ENCODE measurements around the gene KIAA0825. TPM values are rescaled to one million over a fixed set of nuclear protein-coding genes. Genes with fewer than 3 reads are reported as not detected.

The KIAA0825 gene
- polyA plus RNA-seq, 3 donors = 0.56 to 1.3 (median 0.89) TPM

GRCh38 chr5:94420885-94421284, 197.5 kb downstream of the KIAA0825 start:
- Histone ChIP-seq H3K36me3 (replicated peaks in 1 of 2; ENCODE audit: control insufficient read depth in 1 of 2, insufficient read depth in 2 of 2, low read length in 2 of 2) (no peaks in the 10 kb centered on the region), H3K4me3 (replicated peaks in 1 of 3; ENCODE audit: low read depth in 2 of 3, low read length in 3 of 3) (no peak overlapping the region), H3K4me1 (ENCODE audit: control insufficient read depth in 1 of 2, insufficient read depth in 2 of 2, low read length in 2 of 2) (peaks cover 13 to 19% of the 10 kb centered on the region in 2 donors), H3K27ac (ENCODE audit: low read depth in 1 of 2, low read length in 2 of 2) (no peak overlapping the region), H3K4me2 (replicated peaks; ENCODE audit: extremely low read depth, low read length, poor library complexity, severe bottlenecking) (no peak overlapping the region), H3K9ac (ENCODE audit: insufficient read depth, low read length, poor library complexity, severe bottlenecking) (no peak overlapping the region), H4K20me1 (ENCODE audit: insufficient read depth, low read length) (no peaks in the 10 kb centered on the region), H3K27me3 (ENCODE audit: control insufficient read depth in 2 of 2, insufficient read depth in 2 of 2, low read length in 2 of 2) (no peaks in the 10 kb centered on the region), H3K79me2 (ENCODE audit: insufficient read depth, low read length) (no peaks in the 10 kb centered on the region), H3K9me3 (replicated peaks in 1 of 2; ENCODE audit: control insufficient read depth in 1 of 2, insufficient read depth in 1 of 2, low read length in 2 of 2) (no peaks in the 10 kb centered on the region), H2AFZ (ENCODE audit: insufficient read depth, low read depth, low read length, poor library complexity, severe bottlenecking) (no peak overlapping the region)
- DNase-seq = peak in 2 of 3 donors; percentile 10 to 12
- Mint-ChIP-seq H3K36me3 (no peaks in the 10 kb centered on the region), H3K4me3 (no peak overlapping the region), H3K9me3 (no peaks in the 10 kb centered on the region), H3K4me1 (peaks cover 16% of the 10 kb centered on the region), H3K27me3 (ENCODE audit: low read depth in 3 of 3) (no peaks in the 10 kb centered on the region), H3K27ac (peak overlapping the region in 4 of 7 donors; percentile 1 to 56 (median 26))
- no peak for TF ChIP-seq CTCF (IDR thresholded peaks at IDR 0.05)
- 50% methylated on average over 2 of the region's 2 CpGs for WGBS (ENCODE audit: insufficient coverage)
- intact Hi-C loops (cut with micrococcal nuclease) = no loop called here

GRCh38 chr5:94415798-94416197, 202.6 kb downstream of the KIAA0825 start:
- Mint-ChIP-seq H3K4me3 (no peak overlapping the region), H3K36me3 (no peaks in the 10 kb centered on the region), H3K27ac (no peak overlapping the region), H3K9me3 (peaks cover 0 to 5% (median 0%) of the 10 kb centered on the region in 7 donors), H3K27me3 (ENCODE audit: low read depth in 3 of 3) (no peaks in the 10 kb centered on the region), H3K4me1 (peaks cover 1% of the 10 kb centered on the region)
- no peak for TF ChIP-seq CTCF (IDR thresholded peaks at IDR 0.05)
- H3K4me3 ChIP-seq (replicated peaks in 1 of 3; ENCODE audit: low read depth in 2 of 3, low read length in 3 of 3) = no peak overlapping the region
- no peak overlapping the region for H3K9ac ChIP-seq (ENCODE audit: insufficient read depth, low read length, poor library complexity, severe bottlenecking)
- H3K79me2 ChIP-seq (ENCODE audit: insufficient read depth, low read length) = no peaks in the 10 kb centered on the region
- intact Hi-C loops (cut with micrococcal nuclease) = no loop called here
- H2AFZ ChIP-seq (ENCODE audit: insufficient read depth, low read depth, low read length, poor library complexity, severe bottlenecking) = no peak overlapping the region
- no peak for DNase-seq
- H3K4me1 ChIP-seq (ENCODE audit: control insufficient read depth in 1 of 2, insufficient read depth in 2 of 2, low read length in 2 of 2) = peaks cover 1 to 2% of the 10 kb centered on the region in 2 donors
- H3K27ac ChIP-seq (ENCODE audit: low read depth in 1 of 2, low read length in 2 of 2) = no peak overlapping the region
- no peaks in the 10 kb centered on the region for H3K36me3 ChIP-seq (replicated peaks in 1 of 2; ENCODE audit: control insufficient read depth in 1 of 2, insufficient read depth in 2 of 2, low read length in 2 of 2)
- H3K27me3 ChIP-seq (ENCODE audit: control insufficient read depth in 2 of 2, insufficient read depth in 2 of 2, low read length in 2 of 2) = no peaks in the 10 kb centered on the region
- WGBS (ENCODE audit: insufficient coverage) = 100% methylated on average over 1 of the region's 1 CpG
- no peak overlapping the region for H3K4me2 ChIP-seq (replicated peaks; ENCODE audit: extremely low read depth, low read length, poor library complexity, severe bottlenecking)
- H3K9me3 ChIP-seq (replicated peaks in 1 of 2; ENCODE audit: control insufficient read depth in 1 of 2, insufficient read depth in 1 of 2, low read length in 2 of 2) = no peaks in the 10 kb centered on the region
- no peaks in the 10 kb centered on the region for H4K20me1 ChIP-seq (ENCODE audit: insufficient read depth, low read length)

Data from CD14-positive monocyte (primary cell).